NCI-H187 (cell line): ENCODE data around the gene ABLIM2.

Source experiments
- DNase-seq, 2 experiments: peaks; one replicate each; lab custom pipeline; 2025; lab: John Stamatoyannopoulos, UW

Gene ABLIM2

DNA sequence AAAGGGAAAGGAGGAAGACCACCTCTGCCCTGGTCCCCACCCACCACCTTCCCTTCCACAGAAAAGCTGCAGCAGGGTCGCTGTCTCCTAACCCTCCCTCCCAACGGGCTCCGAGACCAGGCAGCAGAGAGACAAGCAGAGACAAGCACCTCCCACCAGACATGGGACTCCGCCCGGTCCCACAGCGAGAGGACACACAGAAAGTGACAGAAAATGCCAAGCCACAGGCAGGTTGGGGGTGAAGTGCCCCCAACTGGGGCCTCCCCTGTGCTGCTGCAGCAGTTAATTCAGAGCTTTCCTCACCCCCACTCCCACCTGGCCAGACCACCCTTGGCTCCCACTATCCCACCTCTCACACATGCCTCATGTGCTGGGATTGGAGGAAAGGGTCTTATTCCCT is 154.5 kb downstream of the ABLIM2 start:
- DNase-seq, result no peak

DNA sequence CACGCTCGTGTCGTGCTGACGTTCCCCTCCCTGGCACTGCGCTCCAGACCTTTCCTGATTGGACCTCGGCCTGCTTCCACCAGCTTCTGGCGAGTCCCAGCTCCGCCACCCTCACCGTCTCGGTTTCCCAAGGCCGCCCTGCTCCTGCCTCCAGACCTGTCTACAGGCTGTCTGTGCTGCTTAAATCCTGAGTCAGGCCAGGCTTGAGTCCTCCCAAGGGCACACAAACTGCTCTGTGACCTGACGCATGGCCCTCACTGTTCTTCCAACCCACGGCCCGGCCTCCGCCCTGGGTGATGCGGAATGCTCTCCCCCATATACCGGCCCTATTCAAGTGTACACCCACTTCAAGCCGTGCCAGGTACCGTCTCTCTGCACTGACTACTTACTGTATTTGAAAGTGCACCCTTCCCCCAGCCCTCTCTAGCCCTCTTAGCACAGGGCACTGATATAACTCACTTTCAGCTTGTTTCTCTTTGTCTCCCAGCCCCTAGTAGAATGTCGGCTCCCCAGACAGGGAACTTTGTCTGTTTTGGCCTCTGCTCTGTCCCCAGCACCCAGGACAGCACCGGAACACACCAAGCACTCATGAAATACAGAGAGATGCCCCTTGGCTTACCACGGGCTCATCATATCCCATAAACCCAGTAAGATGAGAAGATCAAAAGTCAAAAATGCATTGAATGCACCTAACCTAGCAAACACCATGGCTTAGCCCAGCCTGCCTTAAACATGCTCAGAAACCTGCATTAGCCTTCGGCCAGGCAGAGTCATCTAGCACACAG is 155.9 kb downstream of the ABLIM2 start:
- no peak for DNase-seq

DNA sequence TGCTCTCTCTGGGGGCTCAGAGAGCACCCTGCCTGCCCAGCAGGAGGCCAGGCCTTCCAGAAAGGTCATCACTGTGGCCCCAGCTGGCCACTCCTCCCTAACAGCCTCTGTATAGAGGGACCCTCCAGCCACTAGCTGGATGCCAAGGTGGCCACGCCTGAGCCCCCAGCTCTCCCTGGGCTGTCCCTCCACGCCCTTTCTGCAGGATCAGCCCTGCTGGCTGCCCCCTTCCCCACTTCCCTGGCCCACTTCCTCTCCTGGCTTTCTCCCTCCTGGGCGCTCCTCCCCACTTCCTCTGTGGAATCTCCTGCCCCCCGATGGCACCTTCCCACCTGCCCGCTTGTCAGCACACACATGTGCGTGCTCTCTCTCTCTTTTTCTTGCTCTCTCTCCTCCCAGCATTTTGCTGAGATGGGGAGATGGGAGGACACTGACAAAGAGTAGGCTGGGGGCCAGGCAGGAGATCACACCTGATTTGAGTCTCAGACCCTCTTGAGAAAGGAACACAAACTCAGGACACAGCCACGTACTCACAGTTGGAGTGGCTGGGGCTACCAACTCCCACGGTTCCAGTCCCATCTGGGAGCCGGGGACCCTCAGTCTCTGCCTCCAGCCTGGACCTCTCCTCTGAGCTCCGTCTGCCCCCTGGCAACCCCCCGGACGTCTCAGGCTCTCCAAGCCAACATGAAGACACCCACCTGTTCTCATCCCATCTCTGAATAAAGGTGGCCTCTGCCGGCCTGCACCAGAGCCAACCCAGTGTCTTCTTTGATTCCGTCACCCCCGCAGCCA is 156.9 kb downstream of the ABLIM2 start:
- no peak for DNase-seq

DNA sequence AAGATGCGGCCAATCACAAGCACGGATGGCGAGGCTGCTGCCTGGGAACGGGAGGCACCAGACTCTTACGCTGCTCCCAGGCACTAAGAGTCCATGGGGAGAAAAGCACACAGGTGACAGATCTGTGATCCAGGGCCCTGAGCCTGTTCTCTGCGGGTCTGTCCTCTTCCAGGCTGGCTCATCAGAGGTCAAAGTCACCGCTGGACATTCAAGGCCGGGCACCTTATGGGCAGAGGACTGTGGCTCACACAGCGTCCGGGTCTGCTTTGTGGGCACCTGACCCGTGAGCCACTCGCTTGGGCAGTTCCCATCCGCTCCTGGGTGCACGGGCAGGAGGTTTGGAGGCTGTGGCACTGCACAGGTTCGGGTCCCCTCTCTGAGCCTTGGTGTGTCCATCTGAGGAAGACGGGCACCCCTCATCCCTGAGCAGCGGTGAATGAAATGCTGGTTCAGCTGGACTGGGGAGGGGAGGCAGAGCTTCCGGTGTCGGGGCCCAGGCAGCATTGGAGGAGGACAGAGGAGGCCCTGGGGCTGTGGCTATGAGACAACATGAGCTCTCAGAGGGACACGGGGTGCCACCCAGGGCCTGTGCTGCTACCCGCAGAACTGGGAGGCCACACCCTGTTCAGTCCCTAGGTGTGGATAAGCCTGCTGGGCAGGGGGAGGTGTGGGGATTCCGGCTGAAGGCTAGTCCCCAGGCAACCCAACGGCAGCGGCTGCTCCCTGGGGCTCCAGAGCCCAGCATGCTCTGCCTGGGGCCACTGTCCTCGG is 157.7 kb downstream of the ABLIM2 start:
- no peak for DNase-seq

DNA sequence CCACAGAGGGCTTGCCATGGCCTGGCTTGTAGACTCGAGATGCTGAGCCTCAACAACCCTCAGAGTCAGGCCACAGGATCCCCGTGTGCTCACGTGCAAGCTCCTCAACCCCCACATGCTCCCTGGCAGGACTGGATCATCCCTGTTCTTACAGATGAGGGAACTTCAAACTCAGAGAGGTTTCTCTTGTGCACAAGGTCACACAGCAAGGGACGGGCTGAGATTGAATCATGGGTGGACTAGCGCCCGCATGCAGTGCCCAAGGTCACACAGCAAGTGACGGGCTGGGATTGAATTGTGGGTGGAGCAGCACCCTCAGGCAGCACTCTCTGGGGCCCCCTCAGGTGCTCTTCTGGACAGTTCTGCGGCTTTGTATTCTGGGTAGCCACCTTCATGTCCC is 158.4 kb downstream of the ABLIM2 start:
- DNase-seq, result no peak

DNA sequence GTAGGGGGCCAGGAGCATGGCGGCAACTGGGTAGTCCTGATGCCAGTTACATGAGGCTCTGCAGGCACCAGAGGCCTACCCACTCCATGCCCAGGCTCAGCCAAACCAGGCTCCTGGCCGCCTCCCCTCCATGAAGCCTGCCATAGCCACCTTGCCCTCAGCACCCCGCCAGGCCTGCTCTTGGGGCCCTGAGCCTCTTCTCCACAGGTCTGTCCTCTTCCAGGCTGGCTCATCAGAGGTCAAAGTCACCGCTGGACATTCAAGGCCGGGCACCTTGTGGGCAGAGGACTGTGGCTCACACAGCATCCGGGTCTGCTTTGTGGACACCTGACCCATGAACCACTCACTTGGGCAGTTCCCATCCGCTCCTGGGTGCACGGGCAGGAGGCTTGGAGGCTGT is 158.9 kb downstream of the ABLIM2 start:
- no peak for DNase-seq

DNA sequence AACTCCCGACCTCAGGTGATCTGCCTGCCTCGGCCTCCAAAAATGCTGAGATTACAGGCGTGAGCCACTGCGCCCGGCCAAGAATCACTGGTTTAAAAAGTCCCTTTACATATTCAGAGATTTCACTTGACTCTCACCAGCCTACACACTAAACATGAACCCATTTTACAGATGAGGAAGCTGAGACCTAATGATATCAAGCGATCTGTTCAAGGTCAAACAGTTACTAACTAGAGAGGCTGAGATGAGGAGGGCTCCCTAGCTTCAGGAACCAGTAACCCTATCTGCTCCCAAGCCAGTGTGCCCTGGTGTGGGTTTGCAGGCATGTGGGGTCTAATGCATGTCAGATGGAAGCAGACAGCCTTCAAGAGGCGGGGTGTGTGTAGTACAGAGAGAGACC is 159.3 kb downstream of the ABLIM2 start:
- no peak for DNase-seq

DNA sequence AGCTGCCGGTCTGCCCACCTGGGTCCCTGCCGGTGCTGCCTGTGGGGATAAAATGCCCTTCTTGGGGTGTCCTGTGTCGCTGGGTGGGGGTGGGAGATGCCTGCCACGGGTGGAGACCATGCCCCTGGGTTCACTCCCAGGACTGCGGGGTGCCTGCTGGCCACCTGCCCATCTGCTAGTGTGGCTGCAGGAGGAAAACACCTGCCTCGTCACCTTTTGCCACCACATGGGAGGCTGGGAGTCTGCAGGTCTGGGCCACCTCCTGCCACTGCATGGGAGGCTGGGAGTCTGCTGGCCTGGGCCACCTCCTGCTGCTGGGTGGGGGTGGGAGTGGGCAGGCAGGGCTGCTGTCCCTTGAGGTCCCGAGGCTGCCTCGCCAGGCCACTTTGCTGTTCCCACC is 160.2 kb downstream of the ABLIM2 start:
- no peak for DNase-seq

DNA sequence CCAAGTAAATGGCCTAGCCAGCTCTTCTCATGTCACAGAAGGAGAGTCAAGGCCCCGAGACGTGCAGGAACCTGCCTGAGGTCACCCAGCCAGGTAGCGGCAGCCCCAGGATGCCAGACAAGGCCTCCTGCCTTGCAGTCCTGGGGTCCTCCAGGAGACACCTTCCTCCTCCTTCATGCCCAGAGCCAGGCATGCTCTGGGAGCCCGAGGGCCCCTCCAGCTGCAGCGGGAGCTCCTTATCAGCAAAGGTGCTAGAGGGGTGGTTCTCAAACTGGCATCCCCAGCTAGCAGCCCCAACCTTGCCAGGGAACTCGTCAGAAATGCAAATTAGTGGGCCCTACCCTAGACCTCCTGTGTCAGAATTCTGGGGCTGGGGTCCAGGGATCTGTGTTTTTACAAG is 162.7 kb downstream of the ABLIM2 start:
- no peak for DNase-seq

DNA sequence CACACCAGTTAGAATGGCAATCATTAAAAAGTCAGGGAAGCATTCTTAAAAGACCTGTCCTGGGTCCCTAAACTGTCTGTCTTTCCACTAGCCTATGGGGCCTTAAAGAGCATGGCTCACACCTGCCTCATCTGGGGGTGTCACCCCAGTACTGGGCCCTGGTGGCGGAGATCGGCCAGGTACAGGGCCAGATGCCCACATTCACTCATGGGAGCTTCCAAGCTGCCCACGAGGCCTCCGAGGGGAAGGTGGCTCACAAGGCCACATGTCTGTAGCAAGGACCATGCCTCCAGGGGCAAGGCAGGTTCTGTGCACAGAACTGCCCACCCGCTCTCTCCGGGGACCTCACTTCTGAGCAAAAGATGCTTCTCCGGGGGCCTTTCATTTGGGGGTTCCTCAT is 163.5 kb downstream of the ABLIM2 start:
- no peak for DNase-seq

DNA sequence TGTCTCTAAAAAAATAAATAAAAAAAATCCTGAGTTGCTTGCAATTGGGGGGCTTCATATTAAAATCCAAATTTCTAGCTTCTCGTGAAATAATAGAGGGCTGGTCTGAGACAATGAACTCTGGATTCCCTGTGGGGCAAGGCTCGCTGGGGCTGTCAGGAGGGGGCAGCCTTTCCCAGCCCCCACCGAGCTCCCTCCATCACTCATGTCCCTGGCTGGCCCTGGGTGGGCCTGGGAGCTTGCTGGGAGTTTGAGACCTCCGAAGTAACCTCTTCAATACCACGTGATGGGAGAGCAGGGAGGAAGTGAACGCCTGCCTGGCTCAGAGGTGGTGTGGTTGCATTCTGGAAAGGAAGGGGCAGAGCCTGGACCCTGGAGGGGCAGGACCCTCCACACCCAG is 164.9 kb downstream of the ABLIM2 start:
- no peak for DNase-seq

DNA sequence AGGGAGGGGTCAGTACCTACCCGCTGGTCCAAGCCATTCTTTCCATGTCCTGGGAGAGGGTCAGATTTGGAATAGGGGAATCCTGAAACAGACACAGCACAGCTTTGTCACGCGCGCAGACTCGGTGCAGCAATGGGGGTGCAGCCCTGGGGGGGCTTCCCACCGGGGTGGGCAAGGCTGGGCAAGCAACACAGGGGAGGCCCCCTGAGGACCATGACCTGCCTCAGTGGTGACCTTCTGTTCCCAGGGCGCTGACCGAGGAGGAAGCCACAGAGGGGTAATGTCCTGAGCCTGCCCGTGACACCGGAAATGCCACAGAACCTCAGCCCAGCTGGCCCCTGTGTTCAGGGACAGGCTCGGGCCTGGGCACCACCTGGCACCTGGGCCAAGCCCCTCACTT is 165.8 kb downstream of the ABLIM2 start:
- no peak for DNase-seq

DNA sequence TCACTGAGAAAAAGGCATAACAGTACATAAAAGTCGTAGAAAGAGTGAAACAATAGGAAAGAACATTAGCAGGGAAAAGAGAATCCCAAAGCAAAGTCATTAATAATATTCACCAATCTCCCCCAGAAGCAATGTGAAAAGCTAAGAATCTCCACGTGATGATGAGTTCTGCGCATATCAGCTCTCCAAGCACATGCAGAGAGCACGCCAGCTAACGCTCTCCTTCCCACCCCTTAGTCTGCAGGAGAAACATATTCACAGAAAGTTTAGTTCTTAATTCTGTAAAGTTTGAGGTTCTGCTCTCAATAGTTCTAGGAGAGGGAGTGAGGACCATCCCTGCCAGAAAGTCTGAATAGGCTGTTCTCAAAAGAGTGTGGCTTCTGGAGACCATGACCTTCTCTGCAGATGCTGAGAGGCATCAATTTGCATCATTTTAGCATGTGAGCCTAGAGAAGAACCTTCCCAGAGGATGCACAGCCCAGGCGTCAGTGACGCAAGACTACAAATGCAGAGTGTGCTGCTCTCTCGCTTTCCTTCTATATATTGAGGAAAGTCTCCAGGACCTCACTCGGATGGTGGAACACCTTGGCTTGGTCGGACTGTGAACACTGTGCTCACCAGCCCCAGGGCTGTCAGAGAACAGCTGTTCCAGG is 167.7 kb downstream of the ABLIM2 start:
- DNase-seq, result no peak

DNA sequence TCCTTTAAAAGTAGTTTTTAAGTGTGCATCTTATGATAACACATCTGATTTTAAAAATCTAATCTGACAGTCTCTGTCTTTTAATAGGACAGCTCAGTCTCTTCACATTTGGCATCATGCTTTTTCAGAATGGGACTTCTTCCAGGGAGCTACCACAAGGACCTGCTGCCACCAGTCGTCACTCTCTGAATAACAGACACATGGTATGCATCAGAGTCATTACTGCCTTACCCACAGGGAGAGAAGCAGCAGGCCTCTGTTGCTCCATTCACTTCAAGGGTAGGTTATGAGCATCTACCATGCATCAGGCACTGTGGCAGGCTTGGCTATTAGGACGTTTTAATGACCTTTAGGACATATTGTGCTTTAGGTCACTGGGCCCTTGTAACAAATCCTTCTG is 169.0 kb downstream of the ABLIM2 start:
- no peak for DNase-seq

DNA sequence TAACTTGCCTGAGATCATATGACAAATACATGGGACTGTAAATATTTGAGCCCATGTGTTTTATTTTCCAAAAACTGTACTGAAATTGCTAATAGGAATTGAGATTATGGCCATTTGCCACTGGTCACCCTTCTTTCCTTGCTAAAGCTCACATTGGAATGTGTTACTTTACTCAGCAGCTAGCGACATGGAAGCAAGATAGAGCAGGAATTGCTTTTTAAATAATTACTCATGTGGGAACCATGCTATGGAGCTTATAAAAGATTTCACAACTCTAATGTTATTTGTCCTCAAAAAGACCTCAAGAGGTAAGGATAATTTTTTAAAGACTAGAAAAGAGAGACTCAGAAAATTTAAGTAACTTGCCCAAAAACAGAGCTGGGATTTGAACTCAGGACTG is 170.2 kb downstream of the ABLIM2 start:
- DNase-seq, result no peak

DNA sequence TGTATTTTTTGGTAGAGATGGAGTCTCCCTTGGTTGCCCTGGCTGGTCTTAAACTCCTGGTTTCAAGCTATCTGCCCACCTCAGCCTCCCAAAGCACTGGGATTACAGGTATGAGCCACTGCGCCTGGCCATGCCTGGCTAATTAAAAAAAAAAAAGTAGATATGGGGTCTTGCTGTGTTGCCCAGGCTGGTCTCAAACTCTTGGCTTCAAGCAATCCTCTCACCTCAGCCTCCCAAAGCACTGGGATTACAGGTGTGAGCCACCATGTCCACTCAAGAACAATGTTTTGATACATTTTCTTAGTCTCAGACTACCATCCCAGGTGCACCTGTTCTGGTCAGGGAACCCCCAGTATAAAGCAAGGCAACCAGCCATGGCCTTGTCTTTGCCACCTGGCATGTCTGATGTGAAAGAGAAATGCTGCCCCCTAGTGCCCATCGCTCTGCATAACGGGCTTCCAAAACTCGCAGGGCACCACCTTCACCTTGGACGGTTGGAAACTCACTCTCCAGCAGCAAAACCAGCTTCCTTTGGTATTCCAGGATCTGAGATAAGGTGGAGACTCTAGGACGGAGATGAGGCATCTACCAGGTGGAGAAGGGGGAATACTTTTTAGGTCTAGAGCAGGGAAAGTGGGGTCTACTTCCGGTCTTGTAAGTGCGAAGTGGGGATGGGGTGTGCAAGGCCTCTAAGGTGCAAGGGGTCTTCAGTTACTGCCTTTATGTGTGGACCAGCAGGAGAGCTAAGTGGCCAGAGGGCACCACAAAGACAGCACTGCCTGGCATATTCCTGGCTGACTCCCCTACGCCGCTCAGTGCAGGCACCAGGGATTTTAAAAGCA is 171.2 kb downstream of the ABLIM2 start:
- DNase-seq, result peak; percentile 69 to 71

DNA sequence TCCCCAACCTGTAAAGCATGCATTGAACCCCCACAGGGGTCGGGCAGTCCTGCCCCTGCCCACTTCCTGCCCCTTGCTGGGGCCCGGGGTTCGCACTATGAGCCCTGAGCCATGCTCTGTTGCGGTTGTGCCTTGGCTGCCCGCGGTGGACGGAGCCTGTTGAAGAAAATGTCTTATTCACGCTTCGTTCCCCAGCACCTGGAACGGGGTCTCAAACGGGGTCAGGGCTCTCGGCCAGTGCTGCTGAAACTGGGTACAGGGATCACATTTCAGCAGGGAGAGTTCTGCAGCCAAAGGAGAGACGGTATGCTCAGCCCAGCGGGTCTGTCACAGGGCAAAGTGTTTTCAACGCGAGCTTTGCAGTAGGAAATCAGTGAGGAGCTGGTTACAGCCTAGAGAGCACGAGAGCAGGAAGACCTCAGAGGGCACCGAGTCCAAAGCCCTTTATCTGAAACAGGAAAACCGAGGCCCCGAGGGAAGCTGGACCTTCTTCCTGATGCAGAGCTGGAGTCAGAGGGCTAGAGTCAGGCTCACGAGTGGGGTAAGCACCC is 172.6 kb downstream of the ABLIM2 start:
- no peak for DNase-seq

DNA sequence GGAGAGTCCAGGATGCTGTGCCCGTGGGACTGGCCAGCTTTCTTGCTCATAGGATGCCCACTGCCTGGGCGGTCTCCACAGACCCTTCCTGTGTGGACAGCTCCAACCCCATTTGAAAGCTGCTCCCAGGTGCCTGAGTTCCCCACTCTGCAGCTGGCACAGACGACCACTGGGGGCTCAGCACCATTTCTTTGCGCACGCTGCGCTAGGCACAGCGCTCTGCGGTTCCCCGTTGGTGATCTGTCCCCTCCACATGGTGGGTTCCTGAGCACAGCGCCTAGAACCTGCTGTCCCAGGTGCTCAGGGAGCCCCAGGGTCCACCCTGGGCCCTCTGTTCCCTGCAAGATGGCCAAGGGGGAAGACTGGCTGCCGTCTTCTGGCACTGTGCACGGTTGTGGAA is 173.5 kb downstream of the ABLIM2 start:
- DNase-seq, result no peak

DNA sequence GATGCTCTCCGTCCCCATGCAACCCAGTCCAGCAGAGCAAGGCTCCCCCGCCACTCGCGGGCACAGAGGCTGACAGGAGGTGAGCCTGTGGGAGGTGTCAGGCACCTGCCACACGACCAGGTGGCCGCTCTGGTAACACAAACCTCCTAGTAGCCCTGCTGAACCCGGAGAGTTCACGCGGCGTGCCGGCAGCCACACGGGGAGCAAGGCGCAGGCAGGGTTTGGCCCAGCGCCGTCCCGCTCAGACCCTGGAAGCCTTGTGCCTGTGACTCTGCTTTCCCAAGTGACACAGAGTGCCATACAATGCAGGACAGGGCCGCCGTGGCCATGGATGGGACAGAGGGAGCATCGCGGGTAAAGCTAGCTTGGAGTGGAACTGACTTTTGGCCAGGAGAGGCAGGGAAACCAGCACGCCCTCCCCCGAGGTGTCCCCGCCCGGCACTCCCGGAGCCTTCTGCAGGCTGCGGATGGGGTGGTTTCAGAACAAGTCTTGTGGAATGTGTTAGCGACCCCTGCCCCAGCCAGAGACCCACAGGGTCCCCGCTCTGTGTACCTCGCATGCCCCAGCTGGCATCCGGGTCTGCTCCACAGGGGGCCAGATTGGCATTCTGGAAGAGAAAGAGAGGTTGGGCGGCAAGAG is 174.2 kb downstream of the ABLIM2 start:
- DNase-seq, result no peak

DNA sequence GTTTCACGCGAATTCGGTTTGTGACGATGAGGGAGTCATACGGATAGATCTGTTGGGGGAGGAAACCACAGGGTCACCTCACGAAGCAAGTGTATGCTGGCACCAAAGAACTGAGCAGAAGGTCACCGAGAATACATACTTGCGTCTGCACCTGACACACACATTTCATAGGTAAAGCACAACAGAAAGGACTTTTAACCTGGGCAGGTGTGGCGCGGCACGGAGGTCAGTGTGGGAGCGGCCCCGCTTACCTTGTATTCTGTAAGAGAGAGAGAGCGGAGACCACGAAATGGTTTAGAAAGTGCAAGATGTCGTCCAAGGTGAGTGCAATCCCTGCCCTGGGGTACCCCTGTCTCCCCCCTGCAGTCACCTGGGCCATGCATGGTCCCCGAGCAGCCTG is 175.3 kb downstream of the ABLIM2 start:
- DNase-seq, result no peak
